C4-2B (cell line): ENCODE results near the gene ISOC2.

Experiments
- ZFX ChIP-seq: fragments of 450-650 bp; IDR thresholded peaks from 2 replicates; pipeline ENCODE4 v1.6.1; 2017
- TF ChIP-seq, protein P1 (sequence below): fragments of 450-650 bp; conservative IDR thresholded peaks from 2 replicates; pipeline ENCODE4 v1.5.1; 2017; ENCODE audit warnings: mild to moderate bottlenecking

DNA sequence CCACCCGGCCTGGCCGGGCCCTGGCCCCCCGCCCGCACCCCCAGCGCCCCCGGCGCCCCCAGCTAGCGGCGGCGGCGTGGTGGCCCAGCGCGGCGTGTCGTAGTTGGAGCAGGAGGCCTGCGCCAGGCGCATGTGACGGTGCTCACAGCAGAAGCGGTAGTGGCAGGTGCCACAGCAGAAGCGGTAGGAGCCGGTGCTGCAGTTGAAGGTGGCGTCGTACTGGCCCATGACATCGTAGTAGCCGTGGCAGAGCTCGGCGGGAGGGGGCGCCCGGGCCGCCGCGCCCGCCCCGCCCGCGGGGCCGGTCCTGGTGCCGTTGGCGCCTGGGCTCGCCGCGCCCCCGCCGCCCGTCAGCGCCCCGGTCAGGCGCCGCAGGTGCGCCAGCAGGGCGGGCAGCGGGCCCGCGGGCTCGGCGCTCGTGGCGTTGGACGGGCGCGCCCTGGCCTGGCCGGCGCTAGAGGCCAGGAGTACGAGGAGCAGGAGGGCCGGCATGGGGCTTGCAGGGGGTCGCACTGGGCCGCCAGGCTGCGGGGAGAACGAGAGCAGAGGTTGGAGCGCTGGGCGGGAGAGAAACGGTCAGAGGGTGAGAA lies 19.0 kb downstream of the ISOC2 start:
- TF ChIP-seq, protein P1, sequence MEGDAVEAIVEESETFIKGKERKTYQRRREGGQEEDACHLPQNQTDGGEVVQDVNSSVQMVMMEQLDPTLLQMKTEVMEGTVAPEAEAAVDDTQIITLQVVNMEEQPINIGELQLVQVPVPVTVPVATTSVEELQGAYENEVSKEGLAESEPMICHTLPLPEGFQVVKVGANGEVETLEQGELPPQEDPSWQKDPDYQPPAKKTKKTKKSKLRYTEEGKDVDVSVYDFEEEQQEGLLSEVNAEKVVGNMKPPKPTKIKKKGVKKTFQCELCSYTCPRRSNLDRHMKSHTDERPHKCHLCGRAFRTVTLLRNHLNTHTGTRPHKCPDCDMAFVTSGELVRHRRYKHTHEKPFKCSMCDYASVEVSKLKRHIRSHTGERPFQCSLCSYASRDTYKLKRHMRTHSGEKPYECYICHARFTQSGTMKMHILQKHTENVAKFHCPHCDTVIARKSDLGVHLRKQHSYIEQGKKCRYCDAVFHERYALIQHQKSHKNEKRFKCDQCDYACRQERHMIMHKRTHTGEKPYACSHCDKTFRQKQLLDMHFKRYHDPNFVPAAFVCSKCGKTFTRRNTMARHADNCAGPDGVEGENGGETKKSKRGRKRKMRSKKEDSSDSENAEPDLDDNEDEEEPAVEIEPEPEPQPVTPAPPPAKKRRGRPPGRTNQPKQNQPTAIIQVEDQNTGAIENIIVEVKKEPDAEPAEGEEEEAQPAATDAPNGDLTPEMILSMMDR: no peak
- no peak for TF ChIP-seq ZFX
